ENCODE data around the gene IPO13. TPM values are rescaled to one million over a fixed set of nuclear protein-coding genes. Genes with fewer than 3 reads are reported as not detected.

The IPO13 gene
- total and polyA plus RNA-seq, 7 donors = 26.8 to 140 (median 93.0) TPM

GRCh38 chr1:43947061-43947873, 517 bp downstream of the IPO13 start:
- H3K4me1 ChIP-seq = peaks cover 55% of the 10 kb centered on the region

GRCh38 chr1:43947874-43948437, 1.2 kb downstream of the IPO13 start:
- Histone ChIP-seq H3K27ac (peak overlapping the region; percentile 99), H3K36me3 (ENCODE audit: insufficient read depth in 1 of 2, low read depth in 1 of 2) (peaks cover 0 to 25% of the 10 kb centered on the region in 2 donors), H3K9me3 (no peaks in the 10 kb centered on the region), H3K4me3 (peak overlapping the region; percentile 79), H3K4me1 (peaks cover 62% of the 10 kb centered on the region), H3K27me3 (ENCODE audit: insufficient read depth in 3 of 3, low read length in 2 of 3) (no peaks in the 10 kb centered on the region)
- 10 to 17% (median 11%) methylated on average over 3 of the region's 3 CpGs for WGBS, 3 donors
- DNase-seq = no peak
- TF ChIP-seq CTCF (IDR thresholded peaks at IDR 0.05) = no peak
- intact Hi-C loops (cut with DNase I) = loop anchor here in 1 of 2 donors (10.0 kb wide), 1 partner anchor 413 kb away; the partner anchor contains the start of gene PTPRF
- ATAC-seq = no peak

More at GRCh38 chr1:43947061-43947873, 517 bp downstream of the IPO13 start:
- WGBS, 3 donors = 1 to 3% (median 3%) methylated on average over 27 of the region's 27 CpGs
- Histone ChIP-seq H3K4me3 (peak overlapping the region; percentile 79), H3K36me3 (ENCODE audit: insufficient read depth in 1 of 2, low read depth in 1 of 2) (peaks cover 0 to 25% of the 10 kb centered on the region in 2 donors), H3K9me3 (no peaks in the 10 kb centered on the region), H3K27me3 (ENCODE audit: insufficient read depth in 3 of 3, low read length in 2 of 3) (no peaks in the 10 kb centered on the region), H3K27ac (peak overlapping the region; percentile 99)
- intact Hi-C loops (cut with DNase I) = loop anchor here in 1 of 2 donors (10.0 kb wide), 1 partner anchor 412 kb away; the partner anchor contains the start of gene PTPRF
- ATAC-seq (peak; percentile 53 to 73 (median 68)), DNase-seq (peak; percentile 59 to 89)
- no peak for TF ChIP-seq CTCF (IDR thresholded peaks at IDR 0.05)

GRCh38 chr1:43949678-43950077, 2.9 kb downstream of the IPO13 start:
- intact Hi-C loops (cut with DNase I) = loop anchor here (2.0 to 10.0 kb wide), 2 partner anchors 21 to 415 kb away; partner anchors contain the start of genes DPH2 (in 1 of the 2) and PTPRF (in 1 of the 2)
- Histone ChIP-seq H3K36me3 (ENCODE audit: insufficient read depth in 1 of 2, low read depth in 1 of 2) (peaks cover 0 to 25% of the 10 kb centered on the region in 2 donors), H3K4me1 (peaks cover 78% of the 10 kb centered on the region), H3K4me3 (peak overlapping the region; percentile 79), H3K27ac (peak overlapping the region; percentile 99), H3K9me3 (no peaks in the 10 kb centered on the region), H3K27me3 (ENCODE audit: insufficient read depth in 3 of 3, low read length in 2 of 3) (no peaks in the 10 kb centered on the region)
- 37 to 57% (median 46%) methylated on average over 13 of the region's 13 CpGs for WGBS, 3 donors
- DNase-seq (no peak), ATAC-seq (no peak)
- no peak for TF ChIP-seq CTCF (IDR thresholded peaks at IDR 0.05)

GRCh38 chr1:43951021-43951985, 4.6 kb downstream of the IPO13 start:
- ATAC-seq (no peak), DNase-seq (no peak)
- intact Hi-C loops (cut with DNase I) = loop anchor here in 1 of 2 donors (2.0 kb wide), 1 partner anchor 19 kb away; the partner anchor contains the start of gene DPH2
- Histone ChIP-seq H3K36me3 (ENCODE audit: insufficient read depth in 1 of 2, low read depth in 1 of 2) (peaks cover 0 to 37% of the 10 kb centered on the region in 2 donors), H3K4me1 (peaks cover 75% of the 10 kb centered on the region), H3K27me3 (ENCODE audit: insufficient read depth in 3 of 3, low read length in 2 of 3) (no peaks in the 10 kb centered on the region), H3K4me3 (peak overlapping the region; percentile 79), H3K27ac (peak overlapping the region; percentile 99), H3K9me3 (no peaks in the 10 kb centered on the region)
- TF ChIP-seq CTCF (IDR thresholded peaks at IDR 0.05) = no peak
- 74 to 85% (median 79%) methylated on average over 4 of the region's 4 CpGs for WGBS, 3 donors

All from psoas muscle (tissue), 8 donors.